ENCODE results near the gene OR52B6. TPM values are rescaled to one million over a fixed set of nuclear protein-coding genes. Genes with fewer than 3 reads are reported as not detected.

Gene OR52B6
- total RNA-seq, 3 donors from 2014 or later = not detected

- peak in 1 of 2 donors; percentile 61 for DNase-seq (ENCODE audit: low spot score in 2 of 2)
- Histone ChIP-seq H3K36me3 (no peaks in the 10 kb centered on the region), H3K4me1 (no peaks in the 10 kb centered on the region), H3K4me3 (peak within 1 kb of the TSS; percentile 51 to 71 (median 53)), H3K27me3 (no peaks in the 10 kb centered on the region), H3K9me3 (no peaks in the 10 kb centered on the region), H3K27ac (peak within 1 kb of the TSS; percentile 73 to 84)
- intact Hi-C loops (cut with DNase I; ENCODE audit: low total_unique reads) = no loop called here
- TF ChIP-seq POLR2A (IDR thresholded peaks at IDR 0.05) (no peak), POLR2AphosphoS5 (IDR thresholded peaks at IDR 0.05) (peak in 1 of 3 donors; percentile 17)
These were observed 44.0 kb downstream of the OR52B6 start, which contains the start of gene TRIM34 for GRCh38 chr11:5624489-5625279. TRIM34 (plus strand) TSS chr11:5625001; CDS start chr11:5632332, 7,331 bp downstream.

- intact Hi-C loops (cut with DNase I; ENCODE audit: low total_unique reads) = no loop called here
These were observed 44.6 kb downstream of the OR52B6 start for GRCh38 chr11:5625281-5625680.

GRCh38 chr11:5626196-5626595 lies 45.5 kb downstream of the OR52B6 start:
- no peak for TF ChIP-seq POLR2A (IDR thresholded peaks at IDR 0.05)
- Histone ChIP-seq H3K9me3 (no peaks in the 10 kb centered on the region), H3K36me3 (no peaks in the 10 kb centered on the region), H3K27ac (no peak overlapping the region), H3K4me3 (peak overlapping the region in 1 of 3 donors; percentile 71), H3K27me3 (no peaks in the 10 kb centered on the region), H3K4me1 (no peaks in the 10 kb centered on the region)
- no peak for DNase-seq (ENCODE audit: low spot score in 2 of 2)
- intact Hi-C loops (cut with DNase I; ENCODE audit: low total_unique reads) = no loop called here

More at GRCh38 chr11:5625281-5625680, 44.6 kb downstream of the OR52B6 start:
- H3K4me1 ChIP-seq = no peaks in the 10 kb centered on the region
- no peaks in the 10 kb centered on the region for H3K9me3 ChIP-seq
- no peak for TF ChIP-seq CTCF (IDR thresholded peaks at IDR 0.05)
- TF ChIP-seq POLR2A (IDR thresholded peaks at IDR 0.05) = no peak
- peak overlapping the region; percentile 51 to 71 (median 53) for H3K4me3 ChIP-seq
- no peaks in the 10 kb centered on the region for H3K27me3 ChIP-seq
- DNase-seq (ENCODE audit: low spot score in 2 of 2) = no peak
- H3K36me3 ChIP-seq = no peaks in the 10 kb centered on the region
- H3K27ac ChIP-seq = peak overlapping the region; percentile 73 to 84

GRCh38 chr11:5631417-5631816 lies 50.7 kb downstream of the OR52B6 start:
- TF ChIP-seq POLR2A (IDR thresholded peaks at IDR 0.05) = no peak
- no peak for TF ChIP-seq CTCF (IDR thresholded peaks at IDR 0.05)
- TF ChIP-seq POLR2AphosphoS5 (IDR thresholded peaks at IDR 0.05) = no peak
- Histone ChIP-seq H3K27me3 (no peaks in the 10 kb centered on the region), H3K4me3 (no peak overlapping the region), H3K36me3 (peaks cover 3% of the 10 kb centered on the region), H3K27ac (no peak overlapping the region), H3K4me1 (no peaks in the 10 kb centered on the region), H3K9me3 (no peaks in the 10 kb centered on the region)
- intact Hi-C loops (cut with DNase I; ENCODE audit: low total_unique reads) = no loop called here
- no peak for DNase-seq (ENCODE audit: low spot score in 2 of 2)

Other genes starting within 250 kb of the OR52B6 start
- gene OR51B5, start 237.4 kb upstream of the OR52B6 start, total RNA-seq = 1 to 10 TPM in 2 of 3 donors, under 1 TPM in 1; 0.32 to 2.3 (median 1.0) TPM
- not detected for gene OR51B6, start 229.4 kb upstream of the OR52B6 start, total RNA-seq
- gene OR51M1, start 197.1 kb upstream of the OR52B6 start, total RNA-seq = not detected
- gene OR51Q1, start 158.8 kb upstream of the OR52B6 start, total RNA-seq = not detected
- gene OR51I1, start 139.4 kb upstream of the OR52B6 start, total RNA-seq = under 1 TPM in 1 of 3 donors, not detected in 2; 0.44 TPM
- not detected for gene OR51I2, start 131.6 kb upstream of the OR52B6 start, total RNA-seq
- gene OR52D1, start 92.2 kb upstream of the OR52B6 start, total RNA-seq = not detected
- under 1 TPM; 0.32 to 0.88 (median 0.66) TPM for gene UBQLN3, start 70.9 kb upstream of the OR52B6 start, total RNA-seq
- 1 to 10 TPM; 1.1 to 2.3 (median 1.3) TPM for gene UBQLNL, start 64.2 kb upstream of the OR52B6 start, total RNA-seq
- gene OR52H1, start 32.3 kb upstream of the OR52B6 start, total RNA-seq = 1 to 10 TPM in 2 of 3 donors, under 1 TPM in 1; 0.96 to 2.0 (median 1.8) TPM
- 1 to 10 TPM; 2.2 to 6.1 (median 2.6) TPM for gene TRIM6, start 15.8 kb downstream of the OR52B6 start, total RNA-seq
- 10 to 100 TPM in 2 of 3 donors, 1 to 10 TPM in 1; 5.9 to 12.1 (median 10.9) TPM for gene TRIM34, start 44.1 kb downstream of the OR52B6 start, total RNA-seq
- gene TRIM5, start 104.2 kb downstream of the OR52B6 start, total RNA-seq = 10 to 100 TPM; 17.1 to 34.4 (median 28.5) TPM
- 10 to 100 TPM; 59.7 to 90.3 (median 62.3) TPM for gene TRIM22, start 108.9 kb downstream of the OR52B6 start, total RNA-seq
- gene OR56B1, start 155.6 kb downstream of the OR52B6 start, total RNA-seq = under 1 TPM in 1 of 3 donors, not detected in 2; 0.44 TPM
- not detected for gene OR52N4, start 173.4 kb downstream of the OR52B6 start, total RNA-seq
- under 1 TPM in 1 of 3 donors, not detected in 2; 0.29 TPM for gene OR52N5, start 202.5 kb downstream of the OR52B6 start, total RNA-seq
- gene OR52N1, start 210.4 kb downstream of the OR52B6 start, total RNA-seq = under 1 TPM in 2 of 3 donors, not detected in 1; under 0.01 to 0.73 TPM
- not detected for gene OR52N2, start 228.0 kb downstream of the OR52B6 start, total RNA-seq

Measured in breast epithelium (tissue), 4 donors.